HG03565 (cell line): Measurements from ENCODE around the gene LDLRAD3.

Experiments used
- ATAC-seq: cut with Tn5 transposase; IDR thresholded peaks from one replicate; pipeline ENCODE4 v1.9.1; 2021; ENCODE audit warnings: mild to moderate bottlenecking, moderate library complexity; ENCODE audit not compliant: unreplicated experiment

The LDLRAD3 gene

DNA sequence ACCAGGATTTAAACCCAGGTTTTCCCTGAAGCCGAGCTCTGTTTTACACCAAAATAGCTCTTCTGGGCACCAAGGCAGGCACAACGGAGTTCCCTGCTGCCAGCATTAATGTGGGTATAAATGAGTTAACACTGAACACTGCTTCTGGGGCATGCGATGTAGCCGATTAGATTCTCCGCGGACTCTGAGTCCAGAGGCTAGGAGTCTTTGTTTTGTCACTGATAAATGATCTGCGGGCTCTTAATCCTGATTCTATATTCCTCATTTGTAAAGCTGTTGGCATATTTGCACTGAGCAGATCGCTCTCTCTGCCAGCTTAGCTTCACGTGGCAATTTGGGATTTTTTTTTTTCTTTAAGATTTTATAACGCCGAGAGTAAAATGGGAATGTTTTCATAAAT is 16.8 kb upstream of the LDLRAD3 start:
- no peak for ATAC-seq

DNA sequence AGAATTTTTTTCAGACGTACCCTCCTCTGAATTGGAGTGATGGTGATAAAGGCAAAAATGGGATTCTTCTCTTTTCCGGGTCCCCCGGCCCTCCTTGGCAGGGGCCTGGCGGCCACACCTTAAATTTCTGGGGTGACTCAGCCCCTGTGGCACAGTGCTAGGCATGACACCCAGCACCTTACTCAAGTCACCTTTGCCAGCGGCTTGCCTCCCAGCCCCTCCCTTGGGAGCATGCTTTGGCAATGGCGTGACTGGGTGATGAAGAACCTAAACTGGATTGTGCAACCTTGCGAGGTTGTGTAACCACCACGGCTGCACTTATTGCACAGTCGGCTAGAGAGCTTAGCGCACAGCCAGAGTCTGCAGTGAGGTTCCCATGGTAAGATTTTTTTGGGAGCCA is 16.2 kb upstream of the LDLRAD3 start:
- no peak for ATAC-seq

DNA sequence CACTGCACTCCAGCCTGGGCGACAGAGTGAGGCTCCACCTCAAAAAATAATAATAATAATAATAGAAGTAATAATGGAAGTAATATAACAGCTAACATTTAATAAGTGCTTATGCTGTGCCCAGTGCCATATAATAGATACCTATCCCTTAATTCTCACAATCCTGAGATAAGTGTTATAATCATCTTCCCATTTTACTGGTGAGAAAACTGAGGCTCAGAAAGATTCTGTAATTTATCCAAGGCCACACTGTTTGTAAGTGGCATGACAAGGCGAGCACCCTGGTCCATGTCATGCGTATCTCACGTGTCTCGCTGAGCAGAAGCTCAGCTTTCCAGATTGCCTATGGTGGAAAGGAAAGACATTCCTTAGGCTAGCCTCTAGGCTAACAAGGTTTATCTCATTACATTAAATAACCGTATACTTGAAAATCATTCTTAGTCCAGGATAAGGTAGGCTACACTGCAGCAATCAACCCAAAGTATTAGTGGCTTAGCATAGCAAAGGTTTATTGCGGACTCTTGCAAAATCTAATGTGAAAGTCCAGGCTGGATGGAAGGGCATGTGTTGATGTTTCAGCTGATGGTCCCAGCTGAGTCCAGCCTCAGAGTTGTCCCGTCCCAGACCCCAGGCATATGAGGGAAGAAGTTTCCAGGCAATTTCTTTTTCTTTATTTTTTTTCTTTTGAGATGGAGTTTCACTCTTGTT is 15.0 kb upstream of the LDLRAD3 start:
- no peak for ATAC-seq

DNA sequence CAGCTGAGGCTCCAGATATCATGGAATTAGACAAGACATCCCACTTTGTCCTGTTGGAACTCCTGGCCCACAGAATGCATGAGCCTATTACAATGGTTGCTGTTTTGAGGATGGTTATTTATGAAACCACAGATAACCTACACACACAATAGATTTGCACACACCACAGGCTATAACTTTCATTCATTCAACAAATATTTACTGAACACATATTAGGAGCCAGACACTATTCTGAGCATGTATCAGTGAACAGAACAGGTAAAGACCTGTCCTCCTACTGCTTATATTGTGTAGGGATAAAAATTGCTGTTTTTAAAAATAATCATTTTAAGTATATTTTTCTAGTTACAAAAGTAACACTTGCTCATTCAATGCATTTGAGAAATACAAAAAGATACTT is 13.4 kb upstream of the LDLRAD3 start:
- ATAC-seq = no peak

DNA sequence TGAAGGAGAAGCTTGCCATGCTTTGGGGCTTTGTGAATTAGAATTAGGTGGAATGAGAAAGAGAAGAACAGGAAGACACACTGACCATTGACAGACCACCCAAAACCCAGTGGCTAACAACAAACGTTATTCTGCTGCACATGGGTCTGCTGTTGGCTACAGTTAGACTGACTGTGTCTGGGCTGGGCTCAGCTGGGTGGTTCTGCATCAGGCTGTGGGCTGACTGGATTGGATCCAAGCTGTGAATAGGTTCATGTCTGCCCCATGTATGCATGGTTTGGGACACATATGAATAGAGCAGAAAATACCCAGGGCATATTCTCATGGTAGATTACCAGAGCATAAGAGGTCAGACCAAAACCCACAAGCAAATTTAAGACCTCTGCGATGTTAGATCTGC is 11.7 kb upstream of the LDLRAD3 start:
- no peak for ATAC-seq

GRCh38 chr11:35932681-35933319 is 11.1 kb upstream of the LDLRAD3 start:
- no peak for ATAC-seq

DNA sequence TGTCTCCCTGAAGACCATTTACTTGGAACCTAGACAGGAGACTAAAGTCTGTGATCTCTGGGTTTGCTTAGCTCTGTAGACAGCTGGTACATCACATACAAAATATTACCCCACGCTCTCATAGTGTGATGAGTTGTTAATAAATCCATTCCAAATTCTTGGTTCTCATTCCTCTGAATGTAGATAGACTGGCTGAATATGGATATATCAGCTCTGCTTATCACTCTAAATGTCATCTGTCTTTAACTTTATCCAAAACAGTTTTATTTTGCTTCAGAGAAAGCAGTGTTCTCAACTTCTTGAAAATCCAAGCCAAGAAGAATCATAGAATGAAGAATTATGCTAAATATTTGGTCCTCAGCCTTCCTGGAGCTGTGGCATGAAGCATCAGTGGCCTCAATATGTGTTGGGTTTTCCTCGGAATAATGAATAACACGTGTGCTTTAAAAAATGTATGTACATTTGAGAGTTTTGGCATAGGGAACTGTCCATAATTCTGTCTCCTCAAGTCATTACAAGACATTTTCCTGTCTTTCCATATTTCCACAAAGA is 10.5 kb upstream of the LDLRAD3 start:
- ATAC-seq = no peak

- no peak for ATAC-seq
Measured at GRCh38 chr11:35934271-35934670, 9.6 kb upstream of the LDLRAD3 start.

DNA sequence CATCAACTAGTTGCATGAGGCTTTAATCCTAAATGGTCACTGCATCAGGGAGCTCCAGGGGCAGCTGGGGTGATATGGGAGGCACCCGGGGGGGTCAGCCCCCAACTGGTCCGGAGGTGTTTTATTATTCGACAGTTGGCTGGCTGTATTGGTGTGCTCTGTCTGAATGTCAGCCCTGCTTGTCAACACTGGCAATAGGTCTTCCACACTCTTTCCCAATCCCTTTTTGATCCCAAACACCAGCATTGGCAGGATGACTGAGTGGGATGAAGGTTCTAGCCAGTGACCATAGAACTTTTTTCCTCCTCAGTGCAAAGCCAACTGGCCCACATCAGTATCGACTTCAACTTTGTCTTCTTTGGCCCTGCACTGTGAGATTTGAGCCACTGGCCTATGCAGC is 8.9 kb upstream of the LDLRAD3 start:
- no peak for ATAC-seq

DNA sequence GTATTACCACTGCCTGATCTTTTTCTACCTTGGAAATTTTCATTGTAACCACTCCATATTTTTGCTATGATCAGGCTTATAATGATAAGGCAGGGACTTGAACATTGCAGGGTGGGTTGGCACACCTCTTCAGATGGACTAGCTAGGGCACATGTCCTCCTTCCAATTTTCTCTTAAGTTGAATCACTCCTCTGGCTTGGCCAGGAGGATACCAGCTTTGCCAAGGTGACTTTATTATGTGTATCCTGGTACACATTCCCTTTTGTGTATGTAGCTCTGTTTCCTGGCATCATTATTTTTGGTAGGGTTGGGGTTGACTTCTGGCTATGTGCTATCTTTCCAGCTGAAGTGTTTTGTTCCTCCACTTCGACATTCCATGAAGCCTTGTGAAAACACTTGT is 8.5 kb upstream of the LDLRAD3 start:
- no peak for ATAC-seq

- no peak for ATAC-seq
Measured at GRCh38 chr11:35937111-35937510, 6.8 kb upstream of the LDLRAD3 start.

- ATAC-seq = no peak
Measured at GRCh38 chr11:35937700-35938099, 6.2 kb upstream of the LDLRAD3 start.

GRCh38 chr11:35938231-35938630 is 5.6 kb upstream of the LDLRAD3 start:
- ATAC-seq = no peak

- ATAC-seq = no peak
Measured at GRCh38 chr11:35943309-35943708, 553 bp upstream of the LDLRAD3 start.

DNA sequence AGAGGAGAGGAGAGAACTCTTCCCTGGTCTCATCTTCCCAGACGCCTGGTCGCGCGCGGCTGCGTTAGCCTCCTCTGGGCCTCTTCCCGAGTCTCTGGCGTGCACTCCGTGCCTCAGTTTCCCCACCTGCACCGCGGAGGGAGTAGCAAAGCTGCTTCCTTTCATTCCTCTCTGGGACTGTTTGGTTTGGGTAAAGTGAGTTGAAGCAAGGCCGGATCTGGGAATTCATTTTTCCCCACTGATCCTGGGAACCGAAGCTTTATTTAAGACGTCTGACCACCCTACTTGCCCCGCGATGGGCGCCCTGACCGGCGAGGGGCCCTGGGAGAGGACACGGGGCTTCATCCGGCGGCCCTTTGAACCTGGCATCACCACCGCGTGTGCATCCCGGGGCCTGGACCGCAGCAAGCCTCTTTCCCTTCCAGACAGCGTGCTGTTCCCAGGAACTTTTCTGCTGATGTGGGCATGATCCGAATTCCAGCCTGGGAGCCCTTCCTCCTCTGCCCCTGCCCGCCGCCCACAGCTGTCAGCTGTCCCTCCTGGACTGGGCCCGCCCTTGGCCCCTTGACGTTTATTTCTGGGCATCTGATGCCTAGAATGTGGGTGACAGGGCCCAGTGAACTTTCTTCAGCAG is 758 bp downstream of the LDLRAD3 start:
- no peak for ATAC-seq

DNA sequence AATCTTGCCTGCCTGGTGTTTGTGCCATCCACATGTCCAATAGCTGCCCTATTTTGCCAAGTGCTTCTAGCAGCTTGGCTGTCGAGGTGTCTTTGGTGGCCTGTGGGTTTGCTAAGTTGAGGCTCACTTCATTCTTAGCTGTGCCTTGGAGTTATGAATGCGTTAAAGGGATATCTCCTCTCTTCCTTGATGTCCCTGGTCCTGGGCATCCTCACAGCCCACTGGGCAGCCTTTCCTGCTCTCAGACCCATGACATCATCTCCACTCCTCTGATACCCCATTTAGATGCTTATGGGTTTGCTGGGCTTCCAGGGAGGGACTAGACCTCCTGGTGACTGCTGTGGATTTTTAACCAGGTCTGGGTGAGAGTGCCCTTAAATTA is 1.3 kb downstream of the LDLRAD3 start:
- no peak for ATAC-seq

GRCh38 chr11:35946766-35947165 is 2.9 kb downstream of the LDLRAD3 start:
- no peak for ATAC-seq

DNA sequence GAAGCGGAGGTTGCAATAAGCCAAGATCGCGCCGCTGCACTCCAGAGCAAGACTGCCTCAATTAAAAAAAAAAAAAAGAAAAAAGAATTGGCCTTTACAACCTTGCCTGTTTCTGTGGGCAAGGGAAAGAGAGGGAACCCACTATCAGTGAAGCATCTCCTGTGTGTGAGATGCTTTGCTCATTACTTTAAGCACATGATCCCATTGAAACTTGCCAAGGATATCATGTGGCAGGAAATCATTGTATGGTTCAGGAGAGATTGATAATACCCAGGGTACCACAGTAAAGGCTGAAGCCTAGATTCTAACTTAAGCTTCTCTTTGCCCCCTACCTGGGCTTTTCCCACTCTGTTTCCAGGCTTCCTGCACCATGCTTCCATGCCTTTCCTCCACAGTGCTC is 3.6 kb downstream of the LDLRAD3 start:
- ATAC-seq = no peak

GRCh38 chr11:35949242-35949641 is 5.4 kb downstream of the LDLRAD3 start:
- ATAC-seq = no peak

DNA sequence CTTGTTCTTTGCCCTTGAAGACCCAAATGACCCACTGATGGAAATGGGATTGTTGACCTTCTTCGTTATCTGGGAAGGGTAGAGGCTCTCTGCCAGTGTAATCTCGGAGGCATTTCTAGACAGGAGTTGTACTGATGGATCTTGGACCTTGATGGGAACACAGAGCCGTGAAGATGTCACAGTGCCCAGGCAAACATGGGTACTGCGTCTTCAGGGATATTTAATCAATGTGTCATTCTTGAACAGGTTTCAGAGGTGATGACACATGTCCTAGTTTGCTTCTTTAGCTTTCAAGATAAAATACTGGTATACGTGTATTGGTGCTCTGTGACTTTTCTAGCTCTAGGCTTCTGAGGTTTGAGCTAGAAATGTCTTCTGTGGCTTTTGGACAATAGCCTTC is 6.2 kb downstream of the LDLRAD3 start:
- no peak for ATAC-seq

GRCh38 chr11:35951680-35952079 is 7.8 kb downstream of the LDLRAD3 start:
- ATAC-seq = no peak

DNA sequence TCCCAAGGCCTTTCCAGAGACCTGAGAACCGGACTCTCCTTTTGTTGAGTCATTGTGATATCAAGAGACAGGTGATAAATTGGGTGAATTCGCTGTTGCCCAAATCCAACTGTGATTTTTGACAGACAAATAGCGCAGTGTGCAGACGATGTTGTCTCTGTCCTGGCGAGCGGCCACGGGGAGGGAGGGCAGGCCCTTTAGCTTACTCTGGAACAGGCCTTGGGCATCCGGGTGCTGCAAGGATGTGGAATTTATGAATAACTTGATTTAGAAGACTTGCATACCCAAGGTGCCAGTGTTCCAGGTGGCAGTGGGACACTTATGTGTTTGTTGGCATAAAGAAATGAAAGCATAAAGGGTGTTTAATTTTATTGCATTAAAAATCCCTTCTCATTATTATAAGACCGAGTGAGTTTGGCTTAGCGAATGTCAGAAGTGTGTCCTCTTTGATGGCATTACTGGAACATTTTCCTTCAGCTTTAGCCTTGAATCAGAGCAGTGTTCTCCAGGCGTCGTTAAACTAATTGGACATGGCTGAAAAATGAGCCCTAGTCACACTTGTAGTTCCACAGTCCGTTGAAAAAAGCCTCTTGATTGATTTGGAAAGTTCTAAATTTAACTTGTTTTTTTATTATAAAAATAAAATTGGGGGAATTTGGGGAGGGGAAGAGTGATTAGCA is 9.4 kb downstream of the LDLRAD3 start:
- ATAC-seq = no peak
